Smooth muscle cell (in vitro differentiated cells): ENCODE measurements around the gene SLC18A3. TPM values are rescaled to one million over a fixed set of nuclear protein-coding genes. Genes with fewer than 3 reads are reported as not detected.

ENCODE experiments used
- DNase-seq: peaks from one replicate; lab custom pipeline; 2025; ENCODE audit not compliant: unreplicated experiment; lab: John Stamatoyannopoulos, UW
- H2AFZ ChIP-seq: fragments of 200-600 bp; sonication (generic); 2 replicates; pipeline ENCODE4 v1.6.0; 2016; ENCODE audit warnings: antibody characterized with exemption, low read depth, mild to moderate bottlenecking
- H3F3A ChIP-seq: fragments of 200-600 bp; sonication (generic); 2 replicates; pipeline ENCODE4 v1.6.0; 2017; ENCODE audit warnings: antibody characterized with exemption, low read depth
- H3K27ac ChIP-seq: fragments of 200-600 bp; sonication (generic); 2 replicates; pipeline ENCODE4 v1.5.1; 2016; ENCODE audit warnings: low read depth, mild to moderate bottlenecking
- H3K27me3 ChIP-seq: fragments of 200-600 bp; sonication (generic); 2 replicates; pipeline ENCODE4 v1.6.1; 2016; ENCODE audit warnings: low read depth, mild to moderate bottlenecking
- H3K36me3 ChIP-seq: fragments of 200-600 bp; sonication (generic); 2 replicates; pipeline ENCODE4 v1.5.1; 2016; ENCODE audit warnings: low read depth
- H3K4me1 ChIP-seq: fragments of 200-600 bp; sonication (generic); 2 replicates; pipeline ENCODE4 v1.5.1; 2016; ENCODE audit warnings: low read depth
- H3K4me2 ChIP-seq: fragments of 200-600 bp; sonication (generic); 2 replicates; pipeline ENCODE4 v1.6.0; 2016; ENCODE audit warnings: mild to moderate bottlenecking
- H3K4me3 ChIP-seq: fragments of 200-600 bp; sonication (generic); 2 replicates; pipeline ENCODE4 v1.5.1; 2016; ENCODE audit warnings: mild to moderate bottlenecking
- H3K79me2 ChIP-seq: fragments of 200-600 bp; sonication (generic); 2 replicates; pipeline ENCODE4 v1.6.0; 2016; ENCODE audit warnings: low read depth, mild to moderate bottlenecking
- H3K9ac ChIP-seq: fragments of 200-600 bp; sonication (generic); 2 replicates; pipeline ENCODE4 v1.6.0; 2016; ENCODE audit warnings: low read depth
- H3K9me3 ChIP-seq: fragments of 200-600 bp; sonication (generic); replicated peaks from 2 replicates; pipeline ENCODE4 v1.5.1; 2016; ENCODE audit warnings: low read depth
- H4K20me1 ChIP-seq: fragments of 200-600 bp; sonication (generic); 2 replicates; pipeline ENCODE4 v1.6.0; 2016; ENCODE audit warnings: low read depth
- WGBS: methylation state at CpG from one replicate; pipeline ENCODE4 v1.1.7; 2016; ENCODE audit warnings: low lambda C conversion rate; 5-methylcytosine and 5-hydroxymethylcytosine counted together
- polyA plus RNA-seq: library from polyadenylated mRNA; unstranded; fragments of >200 nt; fragmentation: Nextera tagmentation; extraction: Ambion mirVana; gene quantifications from 2 replicates; pipeline ENCODE4 v1.2.1, GENCODE V29; 2016
- total RNA-seq: library from RNA; depleted of rRNA; stranded (reverse); fragments of >200 nt; gene quantifications from 2 replicates; pipeline ENCODE4 v1.2.3, GENCODE V29; 2014
- TF ChIP-seq, protein P1 (sequence below): fragments of 200-600 bp; sonication (generic); IDR thresholded peaks from 2 replicates; pipeline ENCODE4 v1.5.1; 2017; ENCODE audit warnings: borderline replicate concordance, mild to moderate bottlenecking, antibody characterized with exemption; ENCODE audit not compliant: insufficient read depth, poor library complexity, severe bottlenecking

SLC18A3 gene
- total and polyA plus RNA-seq, 2 experiments from 2014 or later: not detected

DNA sequence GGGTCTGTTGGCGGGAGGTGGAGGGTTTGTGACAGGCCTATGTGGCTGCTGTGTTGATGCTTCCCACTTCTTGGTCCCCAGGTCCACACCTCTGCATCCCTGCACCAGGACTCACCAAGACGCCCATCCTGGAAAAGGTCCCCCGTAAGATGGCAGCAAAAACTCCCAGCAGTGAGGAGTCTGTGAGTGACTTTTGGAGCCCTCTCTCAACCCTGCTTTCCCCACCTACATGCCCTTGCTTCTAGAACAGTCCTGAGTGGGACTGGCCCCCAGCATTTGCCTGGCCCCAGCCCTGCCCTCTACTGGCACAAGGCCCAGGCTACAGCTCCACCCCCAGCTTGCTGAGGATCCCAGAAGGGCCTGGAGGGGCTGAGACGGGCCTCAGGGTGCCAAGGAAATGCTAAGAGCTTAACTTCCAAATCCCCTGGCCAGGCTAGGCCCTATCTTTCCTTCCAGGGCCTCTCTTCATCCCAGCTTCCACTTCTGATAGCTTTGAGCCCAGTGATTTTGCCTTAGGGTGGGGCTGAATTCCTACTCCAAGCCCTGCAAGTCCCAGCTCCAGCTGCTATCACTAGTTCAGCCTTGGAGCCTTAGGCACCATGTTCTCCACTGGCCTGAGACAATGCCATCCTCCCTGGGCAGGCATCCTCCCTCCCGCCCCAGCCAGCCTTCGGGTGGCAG is 6.5 kb downstream of the SLC18A3 start:
- H3K79me2 ChIP-seq: no peaks in the 10 kb centered on the region
- H3K4me2 ChIP-seq: no peak overlapping the region
- no peak for DNase-seq
- no peaks in the 10 kb centered on the region for H3K9me3 ChIP-seq
- no peak overlapping the region for H2AFZ ChIP-seq
- H4K20me1 ChIP-seq: no peaks in the 10 kb centered on the region
- H3K9ac ChIP-seq: no peak overlapping the region
- no peak overlapping the region for H3K4me3 ChIP-seq
- 76% methylated on average over 6 of the region's 6 CpGs for WGBS
- peaks cover 89% of the 10 kb centered on the region for H3K27me3 ChIP-seq
- H3K36me3 ChIP-seq: no peaks in the 10 kb centered on the region
- no peak overlapping the region for H3K27ac ChIP-seq
- TF ChIP-seq, protein P1, sequence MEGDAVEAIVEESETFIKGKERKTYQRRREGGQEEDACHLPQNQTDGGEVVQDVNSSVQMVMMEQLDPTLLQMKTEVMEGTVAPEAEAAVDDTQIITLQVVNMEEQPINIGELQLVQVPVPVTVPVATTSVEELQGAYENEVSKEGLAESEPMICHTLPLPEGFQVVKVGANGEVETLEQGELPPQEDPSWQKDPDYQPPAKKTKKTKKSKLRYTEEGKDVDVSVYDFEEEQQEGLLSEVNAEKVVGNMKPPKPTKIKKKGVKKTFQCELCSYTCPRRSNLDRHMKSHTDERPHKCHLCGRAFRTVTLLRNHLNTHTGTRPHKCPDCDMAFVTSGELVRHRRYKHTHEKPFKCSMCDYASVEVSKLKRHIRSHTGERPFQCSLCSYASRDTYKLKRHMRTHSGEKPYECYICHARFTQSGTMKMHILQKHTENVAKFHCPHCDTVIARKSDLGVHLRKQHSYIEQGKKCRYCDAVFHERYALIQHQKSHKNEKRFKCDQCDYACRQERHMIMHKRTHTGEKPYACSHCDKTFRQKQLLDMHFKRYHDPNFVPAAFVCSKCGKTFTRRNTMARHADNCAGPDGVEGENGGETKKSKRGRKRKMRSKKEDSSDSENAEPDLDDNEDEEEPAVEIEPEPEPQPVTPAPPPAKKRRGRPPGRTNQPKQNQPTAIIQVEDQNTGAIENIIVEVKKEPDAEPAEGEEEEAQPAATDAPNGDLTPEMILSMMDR: no peak
- H3K4me1 ChIP-seq: no peaks in the 10 kb centered on the region
- H3F3A ChIP-seq: no peaks in the 10 kb centered on the region

DNA sequence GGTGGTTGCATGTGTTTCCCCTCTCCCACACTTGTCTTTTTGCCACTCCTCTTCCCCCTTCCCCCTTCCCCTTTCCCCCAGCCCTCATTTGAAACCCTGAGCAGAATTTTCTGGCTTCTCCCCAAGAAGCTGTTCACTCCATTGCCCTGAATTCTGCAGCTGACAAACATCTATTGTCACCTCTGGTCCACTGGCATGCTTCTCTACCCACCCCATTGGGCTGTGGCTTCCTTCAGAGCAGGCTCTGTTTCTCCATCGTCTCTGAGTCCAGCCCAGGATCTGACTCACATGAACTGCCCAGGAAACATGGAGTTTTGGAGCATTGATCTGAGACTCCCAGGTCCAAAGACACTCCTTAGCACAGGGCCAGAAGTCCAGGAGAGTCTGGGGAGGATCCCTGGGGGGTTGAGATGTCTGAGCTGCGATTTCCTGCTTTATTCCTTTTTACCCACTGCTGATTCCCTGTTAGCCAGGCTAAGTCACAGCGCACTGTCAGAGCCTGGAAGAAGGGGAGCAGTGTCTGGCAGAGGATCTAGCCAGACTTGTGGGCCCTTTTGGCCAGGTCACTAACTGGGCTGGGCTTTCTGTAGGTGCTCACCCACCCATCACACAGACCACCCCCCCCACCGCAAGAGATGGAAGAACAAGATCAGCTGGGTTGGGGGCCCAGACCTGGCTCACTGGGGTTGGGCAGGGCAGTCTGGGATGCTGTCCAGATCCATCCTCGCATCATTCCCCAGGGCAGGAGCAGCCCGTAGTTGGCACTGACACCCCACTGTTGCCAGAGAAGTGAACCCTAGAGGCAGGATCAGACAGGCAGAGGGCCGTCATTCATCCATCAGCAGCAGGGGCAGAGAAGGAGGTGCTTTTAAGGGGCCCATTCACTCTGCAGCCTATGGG is 7.3 kb downstream of the SLC18A3 start:
- Histone ChIP-seq H4K20me1 (no peaks in the 10 kb centered on the region), H3K4me3 (no peak overlapping the region), H3K9ac (no peak overlapping the region), H3F3A (no peaks in the 10 kb centered on the region), H2AFZ (no peak overlapping the region), H3K27me3 (peaks cover 81% of the 10 kb centered on the region), H3K36me3 (no peaks in the 10 kb centered on the region), H3K4me1 (no peaks in the 10 kb centered on the region), H3K4me2 (no peak overlapping the region), H3K79me2 (no peaks in the 10 kb centered on the region), H3K27ac (no peak overlapping the region), H3K9me3 (no peaks in the 10 kb centered on the region)
- 72% methylated on average over 7 of the region's 7 CpGs for WGBS
- TF ChIP-seq, protein P1: no peak
- DNase-seq: no peak

DNA sequence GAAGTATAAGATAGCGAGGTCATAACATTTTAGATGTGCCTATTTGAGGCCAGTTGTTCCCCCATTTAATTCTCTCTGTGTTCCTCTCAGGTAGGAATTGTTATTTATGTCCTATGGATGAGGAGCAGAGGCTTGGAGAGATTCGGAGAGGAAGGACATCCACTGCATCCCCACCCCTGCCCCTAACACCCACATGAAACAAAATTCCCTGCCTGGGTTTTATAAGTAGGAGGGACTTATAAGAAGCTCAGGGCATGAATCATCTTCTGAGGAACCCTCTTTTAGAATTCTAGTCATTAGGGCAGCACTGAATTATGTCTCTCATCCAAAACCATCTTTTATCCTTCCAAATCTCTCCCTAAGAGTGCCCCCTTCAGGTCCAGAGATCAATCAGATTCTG is 8.7 kb downstream of the SLC18A3 start:
- no peak overlapping the region for H2AFZ ChIP-seq
- H3K27ac ChIP-seq: no peak overlapping the region
- no peaks in the 10 kb centered on the region for H3K9me3 ChIP-seq
- no peak for DNase-seq
- H3K79me2 ChIP-seq: no peaks in the 10 kb centered on the region
- TF ChIP-seq, protein P1: no peak
- H3K4me3 ChIP-seq: no peak overlapping the region
- peaks cover 66% of the 10 kb centered on the region for H3K27me3 ChIP-seq
- no peak overlapping the region for H3K9ac ChIP-seq
- H3K4me2 ChIP-seq: no peak overlapping the region
- no peaks in the 10 kb centered on the region for H3K4me1 ChIP-seq
- no peaks in the 10 kb centered on the region for H4K20me1 ChIP-seq
- no peaks in the 10 kb centered on the region for H3K36me3 ChIP-seq
- no peaks in the 10 kb centered on the region for H3F3A ChIP-seq
- WGBS: 57% methylated on average over 2 of the region's 2 CpGs
